GM12873 (cell line): ENCODE results near the gene UCHL3.

Experiments used
- TF ChIP-seq, protein P1 (sequence below): IDR thresholded peaks from 2 replicates; pipeline ENCODE4 v1.5.1; 2012; ENCODE audit warnings: low read depth, mild to moderate bottlenecking, moderate library complexity, low read length, control low read depth; ENCODE audit not compliant: insufficient read depth; ENCODE audit errors: missing control alignments

The UCHL3 gene

GRCh38 chr13:75628801-75629200, 79.2 kb downstream of the UCHL3 start:
- TF ChIP-seq, protein P1, sequence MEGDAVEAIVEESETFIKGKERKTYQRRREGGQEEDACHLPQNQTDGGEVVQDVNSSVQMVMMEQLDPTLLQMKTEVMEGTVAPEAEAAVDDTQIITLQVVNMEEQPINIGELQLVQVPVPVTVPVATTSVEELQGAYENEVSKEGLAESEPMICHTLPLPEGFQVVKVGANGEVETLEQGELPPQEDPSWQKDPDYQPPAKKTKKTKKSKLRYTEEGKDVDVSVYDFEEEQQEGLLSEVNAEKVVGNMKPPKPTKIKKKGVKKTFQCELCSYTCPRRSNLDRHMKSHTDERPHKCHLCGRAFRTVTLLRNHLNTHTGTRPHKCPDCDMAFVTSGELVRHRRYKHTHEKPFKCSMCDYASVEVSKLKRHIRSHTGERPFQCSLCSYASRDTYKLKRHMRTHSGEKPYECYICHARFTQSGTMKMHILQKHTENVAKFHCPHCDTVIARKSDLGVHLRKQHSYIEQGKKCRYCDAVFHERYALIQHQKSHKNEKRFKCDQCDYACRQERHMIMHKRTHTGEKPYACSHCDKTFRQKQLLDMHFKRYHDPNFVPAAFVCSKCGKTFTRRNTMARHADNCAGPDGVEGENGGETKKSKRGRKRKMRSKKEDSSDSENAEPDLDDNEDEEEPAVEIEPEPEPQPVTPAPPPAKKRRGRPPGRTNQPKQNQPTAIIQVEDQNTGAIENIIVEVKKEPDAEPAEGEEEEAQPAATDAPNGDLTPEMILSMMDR: no peak

DNA sequence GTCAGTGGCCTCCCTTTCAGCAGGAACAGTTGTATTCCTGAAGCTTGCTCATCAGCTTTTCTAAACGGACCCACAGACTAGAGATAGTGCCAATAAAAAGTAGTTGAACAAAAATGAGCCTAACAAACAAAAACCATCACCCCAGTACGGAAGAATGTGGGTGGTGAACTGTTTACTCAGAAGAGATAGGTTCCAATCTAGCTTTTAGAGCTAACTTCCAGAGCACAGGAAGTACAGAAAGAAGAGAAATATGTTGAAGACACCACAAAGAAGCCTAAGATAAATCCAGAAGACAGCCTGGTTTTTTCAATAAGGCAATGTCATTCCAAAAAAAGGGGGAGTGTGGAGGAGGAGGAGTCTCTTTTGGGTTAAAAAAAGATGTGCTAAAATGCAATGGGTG, 83.7 kb downstream of the UCHL3 start:
- TF ChIP-seq, protein P1: no peak

DNA sequence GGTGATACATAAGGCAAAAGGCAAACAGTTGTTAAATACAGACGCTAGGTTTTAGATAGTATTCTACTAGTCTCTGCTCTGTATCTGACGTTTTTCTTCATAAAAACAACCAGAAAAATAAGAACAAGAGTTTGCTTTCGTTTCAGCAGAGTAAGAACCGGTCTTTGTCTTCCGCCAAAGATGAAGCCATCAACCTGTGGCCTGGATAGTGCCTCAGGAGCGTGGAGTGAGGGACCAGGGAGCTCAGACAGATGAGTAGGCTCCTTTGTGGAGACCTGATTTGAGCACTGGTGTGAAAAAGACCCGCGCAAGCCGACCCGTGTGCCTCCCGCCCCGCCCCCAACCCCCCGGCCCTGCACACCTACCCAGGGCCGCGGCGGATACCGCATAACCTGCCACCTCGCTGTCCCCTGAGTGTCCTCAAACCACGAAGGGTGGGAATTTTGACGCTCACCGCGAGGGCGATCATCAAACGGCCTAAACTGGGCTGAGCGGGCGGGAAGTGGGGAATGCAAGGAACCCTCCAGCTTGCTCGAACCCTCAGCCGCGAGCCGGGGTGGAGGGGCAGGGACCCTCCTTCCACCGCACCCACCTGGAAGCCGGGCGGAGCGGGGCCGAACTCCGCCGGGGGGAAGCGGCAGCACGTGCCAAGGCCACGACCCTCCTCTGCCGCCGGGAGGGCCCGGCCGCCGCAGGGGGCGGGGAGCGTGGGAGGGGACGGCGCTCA, 85.7 kb downstream of the UCHL3 start:
- TF ChIP-seq, protein P1: no peak

GRCh38 chr13:75635828-75636435, 86.3 kb downstream of the UCHL3 start, which contains the start of gene LMO7:
TSS of gene LMO7 (plus strand) at chr13:75636330. CDS start at chr13:75636658, 328 bp downstream.
- TF ChIP-seq, protein P1: no peak

- TF ChIP-seq, protein P1: no peak
These were observed 87.0 kb downstream of the UCHL3 start for GRCh38 chr13:75636436-75637180.

GRCh38 chr13:75637181-75637750, 87.7 kb downstream of the UCHL3 start:
- TF ChIP-seq, protein P1: no peak

- TF ChIP-seq, protein P1: no peak
These were observed 89.9 kb downstream of the UCHL3 start for GRCh38 chr13:75639454-75639853.
